ENCODE measurements around the gene HMGB1. TPM values are rescaled to one million over a fixed set of nuclear protein-coding genes. Genes with fewer than 3 reads are reported as not detected.
"Not testable (repeated sequence)": the region's sequence is repeated elsewhere in the genome, so short reads cannot be mapped to it uniquely, and the experiment has no call there.

The HMGB1 gene
- total and polyA plus RNA-seq, 2 donors (not counting 1 experiment from before 2014, with no cell fraction given) = 79.2 to 529 TPM

DNA sequence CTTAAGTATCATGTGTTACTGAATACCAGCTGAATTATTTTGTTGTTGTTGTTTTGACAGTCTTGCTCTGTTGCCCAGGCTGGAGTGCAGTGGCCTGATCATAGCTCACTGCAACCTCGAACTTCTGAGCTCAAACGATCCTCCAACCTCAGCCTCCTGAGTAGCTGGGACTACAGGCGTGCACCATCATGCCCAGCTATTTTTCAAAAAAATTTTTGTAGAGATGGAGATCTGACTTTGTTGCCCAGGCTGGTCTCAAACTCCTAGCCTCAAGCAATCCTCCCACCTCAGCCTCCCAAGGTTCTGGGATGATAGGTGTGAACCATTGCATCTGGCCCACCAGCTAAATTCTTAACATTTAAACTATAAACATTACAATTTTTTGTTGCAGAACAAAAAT, 22.2 kb downstream of the HMGB1 start:
- peaks cover 63 to 67% of the 10 kb centered on the region in 2 donors for H3K4me1 ChIP-seq (ENCODE audit: control insufficient read depth in 2 of 2, insufficient read depth in 2 of 2, low read length in 2 of 2)
- Mint-ChIP-seq H3K4me3 (peak overlapping the region; percentile 89), H3K4me1 (peaks cover 64% of the 10 kb centered on the region), H3K27ac (peak overlapping the region; percentile 89)
- not testable (repeated sequence) for H3K9me3 ChIP-seq (ENCODE audit: control extremely low read depth in 1 of 3, control insufficient read depth in 2 of 3, insufficient read depth in 1 of 3, low read length in 2 of 3); H3K36me3 ChIP-seq (replicated peaks in 1 of 2; ENCODE audit: control extremely low read depth in 1 of 2, control insufficient read depth in 1 of 2, extremely low read depth in 1 of 2, insufficient read depth in 2 of 2, low read length in 1 of 2); H3K9me3 Mint-ChIP-seq (ENCODE audit: insufficient read depth); H3K27me3 Mint-ChIP-seq; DNase-seq; H3K27me3 ChIP-seq (replicated peaks in 1 of 4; ENCODE audit: control extremely low read depth in 1 of 4, control insufficient read depth in 3 of 4, insufficient read depth in 4 of 4, low read length in 3 of 4); ATAC-seq (ENCODE audit: low read depth); H4K20me1 ChIP-seq (ENCODE audit: control insufficient read depth, insufficient read depth, low read length, poor library complexity, severe bottlenecking)
- peak overlapping the region; percentile 91 for H3K4me2 ChIP-seq (replicated peaks; ENCODE audit: low read depth, low read length, poor library complexity, severe bottlenecking)
- no CpG with 5 or more reads among the region's 3 CpGs for WGBS (ENCODE audit: insufficient coverage)
- peak overlapping the region in 2 of 5 experiments; percentile 27 to 44 for H3K4me3 ChIP-seq (ENCODE audit: control extremely low read depth in 1 of 5, extremely low read depth in 1 of 5, insufficient read depth in 1 of 5, low read depth in 2 of 5, low read length in 4 of 5)
- H3K79me2 ChIP-seq (ENCODE audit: control insufficient read depth, insufficient read depth, low read length) = peaks cover 16% of the 10 kb centered on the region
- H2AFZ ChIP-seq (ENCODE audit: insufficient read depth, low read depth, low read length, poor library complexity, severe bottlenecking) = peak overlapping the region; percentile 67
- peak overlapping the region; percentile 43 for H3K9ac ChIP-seq (ENCODE audit: low read length)
- intact Hi-C loops (cut with micrococcal nuclease) = loop anchor here (1.0 to 5.0 kb wide), 3 partner anchors 10 to 136 kb away; partner anchors contain the start of gene KATNAL1
- ChIA-PET CTCF (interaction anchor here (0.8 to 5.6 kb wide), 15 partner anchors 10 to 311 kb away, joined by 3 to 48 read pairs (median 7); partner anchors contain the start of gene UBE2L5), POLR2A (interaction anchor here (0.8 to 3.3 kb wide), 14 partner anchors 9 to 174 kb away, joined by 3 to 35 read pairs (median 4); partner anchors contain the start of genes HMGB1, UBE2L5 and USPL1)
- H3K27ac ChIP-seq (ENCODE audit: low read length in 2 of 2) = peak overlapping the region; percentile 82 to 88

DNA sequence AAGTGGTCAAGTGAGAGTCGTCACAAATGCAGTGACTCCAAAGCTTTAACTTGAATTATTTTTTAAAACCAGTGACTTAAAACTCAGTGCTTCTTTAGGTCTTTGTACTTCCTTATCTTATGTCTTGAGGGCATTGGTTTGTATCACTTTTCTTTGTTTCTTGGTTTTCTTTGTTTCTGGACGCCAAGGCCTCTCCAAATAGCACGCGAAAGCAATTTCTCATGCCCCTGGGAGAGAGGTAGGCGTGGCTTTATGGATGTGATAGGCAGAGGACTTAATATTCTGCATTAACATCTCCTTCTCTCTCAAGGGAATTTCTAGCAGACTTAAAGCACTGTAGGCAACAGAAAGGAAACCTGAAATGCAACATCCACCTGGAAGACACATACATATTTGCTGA, 22.8 kb downstream of the HMGB1 start:
- H3K4me1 Mint-ChIP-seq = peaks cover 63% of the 10 kb centered on the region
- peaks cover 16% of the 10 kb centered on the region for H3K79me2 ChIP-seq (ENCODE audit: control insufficient read depth, insufficient read depth, low read length)
- H3K9ac ChIP-seq (ENCODE audit: low read length) = peak overlapping the region; percentile 10
- no peaks in the 10 kb centered on the region for H3K27me3 ChIP-seq (replicated peaks in 1 of 4; ENCODE audit: control extremely low read depth in 1 of 4, control insufficient read depth in 3 of 4, insufficient read depth in 4 of 4, low read length in 3 of 4)
- TF ChIP-seq EZH2 (IDR thresholded peaks at IDR 0.05; ENCODE audit: borderline replicate concordance, insufficient read depth, low read depth, low read length, poor library complexity, severe bottlenecking) = no peak
- TF ChIP-seq CTCF (IDR thresholded peaks at IDR 0.05) = no peak
- H3K36me3 ChIP-seq (replicated peaks in 1 of 2; ENCODE audit: control extremely low read depth in 1 of 2, control insufficient read depth in 1 of 2, extremely low read depth in 1 of 2, insufficient read depth in 2 of 2, low read length in 1 of 2) = no peaks in the 10 kb centered on the region
- H3K4me3 ChIP-seq (ENCODE audit: control extremely low read depth in 1 of 5, extremely low read depth in 1 of 5, insufficient read depth in 1 of 5, low read depth in 2 of 5, low read length in 4 of 5) = peak overlapping the region in 2 of 5 experiments; percentile 11 to 44
- DNase-seq (peak; percentile 58), ATAC-seq (ENCODE audit: low read depth) (no peak)
- peak overlapping the region; percentile 82 to 88 for H3K27ac ChIP-seq (ENCODE audit: low read length in 2 of 2)
- ChIA-PET CTCF (interaction anchor here (1.0 to 5.6 kb wide), 14 partner anchors 10 to 311 kb away, joined by 3 to 48 read pairs (median 7); no protein-coding TSS in a partner anchor), POLR2A (interaction anchor here (0.6 to 1.8 kb wide), 11 partner anchors 9 to 175 kb away, joined by 3 to 12 read pairs (median 4); partner anchors contain the start of genes UBE2L5 and USPL1)
- H3K4me2 ChIP-seq (replicated peaks; ENCODE audit: low read depth, low read length, poor library complexity, severe bottlenecking) = peak overlapping the region; percentile 91
- H3K9me3 Mint-ChIP-seq (ENCODE audit: insufficient read depth) = no peaks in the 10 kb centered on the region
- peaks cover 65 to 71% of the 10 kb centered on the region in 2 donors for H3K4me1 ChIP-seq (ENCODE audit: control insufficient read depth in 2 of 2, insufficient read depth in 2 of 2, low read length in 2 of 2)
- H2AFZ ChIP-seq (ENCODE audit: insufficient read depth, low read depth, low read length, poor library complexity, severe bottlenecking) = peak overlapping the region; percentile 56
- no peaks in the 10 kb centered on the region for H3K27me3 Mint-ChIP-seq
- H4K20me1 ChIP-seq (ENCODE audit: control insufficient read depth, insufficient read depth, low read length, poor library complexity, severe bottlenecking) = no peaks in the 10 kb centered on the region
- H3K9me3 ChIP-seq (ENCODE audit: control extremely low read depth in 1 of 3, control insufficient read depth in 2 of 3, insufficient read depth in 1 of 3, low read length in 2 of 3) = peaks cover 0 to 4% (median 0%) of the 10 kb centered on the region in 3 donors
- WGBS (ENCODE audit: insufficient coverage) = no CpG with 5 or more reads among the region's 5 CpGs
- peak overlapping the region; percentile 96 for H3K27ac Mint-ChIP-seq
- intact Hi-C loops (cut with micrococcal nuclease) = loop anchor here (1.0 to 5.0 kb wide), 3 partner anchors 10 to 136 kb away; partner anchors contain the start of gene KATNAL1
- H3K4me3 Mint-ChIP-seq = peak overlapping the region; percentile 81
